Effector CD4-positive, alpha-beta T cell (primary cell): Measurements from ENCODE around the gene LRPAP1.

Source experiments
- DNase-seq: peaks from one replicate; pipeline ENCODE4 v3.0.0-alpha.2; 2020

LRPAP1 gene

GRCh38 chr4:3498901-3499510, 33.2 kb downstream of the LRPAP1 start:
- DNase-seq: no peak

GRCh38 chr4:3498407-3498806, 33.8 kb downstream of the LRPAP1 start:
- no peak for DNase-seq

- DNase-seq: no peak
Measured at GRCh38 chr4:3497523-3498389, 34.5 kb downstream of the LRPAP1 start.

- no peak for DNase-seq
Measured at GRCh38 chr4:3497095-3497494, 35.1 kb downstream of the LRPAP1 start.

GRCh38 chr4:3496021-3496420, 36.2 kb downstream of the LRPAP1 start:
- DNase-seq: no peak

GRCh38 chr4:3495204-3495975, 36.8 kb downstream of the LRPAP1 start:
- no peak for DNase-seq

- no peak for DNase-seq
Measured at GRCh38 chr4:3494462-3494871, 37.8 kb downstream of the LRPAP1 start.

- no peak for DNase-seq
Measured at GRCh38 chr4:3493720-3494461, 38.3 kb downstream of the LRPAP1 start.

GRCh38 chr4:3492741-3493719, 39.2 kb downstream of the LRPAP1 start:
- no peak for DNase-seq

GRCh38 chr4:3491681-3492405, 40.4 kb downstream of the LRPAP1 start:
- no peak for DNase-seq

GRCh38 chr4:3489451-3489962, 42.7 kb downstream of the LRPAP1 start:
- no peak for DNase-seq

GRCh38 chr4:3488820-3489219, 43.4 kb downstream of the LRPAP1 start:
- DNase-seq: no peak

- no peak for DNase-seq
Measured at GRCh38 chr4:3487861-3488260, 44.4 kb downstream of the LRPAP1 start.

- no peak for DNase-seq
Measured at GRCh38 chr4:3486541-3487540, 45.4 kb downstream of the LRPAP1 start.

GRCh38 chr4:3485886-3486540, 46.2 kb downstream of the LRPAP1 start:
- no peak for DNase-seq

GRCh38 chr4:3485011-3485791, 47.0 kb downstream of the LRPAP1 start:
- DNase-seq: no peak

GRCh38 chr4:3484057-3484973, 47.9 kb downstream of the LRPAP1 start:
- no peak for DNase-seq
